HG03045 (cell line): ENCODE data around the gene BUB1.
"Not testable (repeated sequence)": the region's sequence is repeated elsewhere in the genome, so short reads cannot be mapped to it uniquely, and the experiment has no call there.

Experiments used
- ATAC-seq: cut with Tn5 transposase; IDR thresholded peaks from one replicate; pipeline ENCODE4 v1.9.1; 2021; ENCODE audit warnings: mild to moderate bottlenecking, moderate library complexity; ENCODE audit not compliant: unreplicated experiment

BUB1 gene

DNA sequence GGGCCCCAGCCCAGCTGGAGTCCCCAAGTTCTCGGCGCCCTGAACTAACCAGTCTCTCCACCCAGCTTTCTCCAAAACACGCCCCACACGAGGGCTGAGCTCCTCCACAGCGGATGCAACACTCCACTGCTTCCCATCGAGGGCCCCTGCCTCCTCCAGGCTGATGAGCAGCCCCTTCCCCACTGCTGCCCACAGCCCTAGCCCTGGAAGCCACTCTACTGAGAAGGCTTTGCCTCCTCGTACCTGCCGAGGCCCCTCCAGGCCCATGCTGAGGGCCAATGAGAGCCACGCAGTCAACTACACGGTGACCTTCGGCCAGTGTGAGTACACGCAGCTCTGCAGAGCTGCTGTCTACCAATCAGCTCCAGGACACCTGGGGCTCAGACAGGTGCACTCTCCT lies 72.8 kb downstream of the BUB1 start:
- not testable (repeated sequence) for ATAC-seq

DNA sequence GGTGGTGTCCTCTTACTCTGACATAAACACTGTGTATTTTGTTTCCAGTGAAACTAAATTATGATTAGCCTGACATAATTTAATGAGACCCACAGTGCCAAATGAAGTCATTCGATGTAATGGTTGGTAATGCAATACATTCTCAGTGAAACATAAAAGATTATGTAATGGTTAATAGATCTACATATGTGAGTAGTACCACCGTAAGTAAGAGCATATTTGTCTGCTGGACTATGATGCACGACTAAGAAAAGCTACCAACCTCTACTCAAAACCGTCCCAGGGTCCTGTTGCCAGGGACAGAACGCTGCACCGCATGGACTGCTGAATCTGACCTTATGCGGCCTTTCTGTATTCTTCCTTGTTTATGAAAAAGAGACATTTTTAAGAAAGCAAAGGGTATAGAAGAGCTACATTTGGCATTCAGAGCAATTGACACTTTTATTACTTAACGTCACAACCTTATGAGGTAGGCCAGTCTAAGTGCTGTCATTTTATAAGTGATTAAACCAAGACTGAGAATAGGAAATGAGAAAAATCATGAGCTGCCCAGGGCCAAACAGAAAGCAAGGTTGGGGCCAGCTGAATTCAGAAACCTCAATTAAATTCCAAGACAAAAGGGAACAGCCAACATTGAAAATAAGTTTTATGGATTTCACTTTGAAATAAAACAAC lies 73.8 kb downstream of the BUB1 start:
- not testable (repeated sequence) for ATAC-seq

DNA sequence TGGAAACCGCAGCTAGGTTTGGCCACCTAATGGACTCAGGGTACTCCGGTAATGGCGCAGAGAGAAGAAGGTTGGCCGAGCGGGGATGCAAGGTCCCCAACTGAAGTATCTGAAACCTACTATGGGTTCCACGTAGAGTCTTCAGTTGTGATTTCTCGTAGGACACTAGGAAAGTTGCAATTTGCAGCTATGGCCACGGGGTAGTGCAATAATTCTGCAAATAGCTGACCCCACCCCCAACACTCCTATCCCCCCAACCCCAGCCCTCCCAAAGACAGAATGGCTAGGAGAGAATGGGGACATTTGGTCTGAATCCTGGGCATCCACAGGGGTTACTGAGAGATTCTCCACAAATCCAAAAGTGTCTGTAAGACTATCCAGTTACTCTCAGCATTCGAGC lies 75.7 kb downstream of the BUB1 start:
- ATAC-seq: not testable (repeated sequence)

DNA sequence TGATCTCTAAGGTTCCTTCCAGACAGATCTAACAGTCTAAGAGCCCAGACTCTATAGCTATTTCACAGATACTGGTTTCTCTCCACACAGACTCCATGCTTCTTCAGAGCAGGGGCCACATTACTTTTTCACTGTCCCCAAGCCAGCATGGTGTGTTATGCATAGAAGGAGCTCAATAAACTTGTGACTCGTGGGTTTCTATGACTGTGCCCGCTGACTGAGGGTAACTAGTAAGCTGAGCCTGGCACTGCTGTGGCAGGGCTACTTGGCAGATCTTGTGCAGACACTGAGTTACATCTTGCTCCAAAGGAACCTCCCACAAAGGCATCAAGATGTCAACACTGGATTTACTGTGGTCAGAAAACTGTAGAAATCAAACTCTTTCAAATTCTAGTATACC lies 85.9 kb downstream of the BUB1 start:
- ATAC-seq: not testable (repeated sequence)

DNA sequence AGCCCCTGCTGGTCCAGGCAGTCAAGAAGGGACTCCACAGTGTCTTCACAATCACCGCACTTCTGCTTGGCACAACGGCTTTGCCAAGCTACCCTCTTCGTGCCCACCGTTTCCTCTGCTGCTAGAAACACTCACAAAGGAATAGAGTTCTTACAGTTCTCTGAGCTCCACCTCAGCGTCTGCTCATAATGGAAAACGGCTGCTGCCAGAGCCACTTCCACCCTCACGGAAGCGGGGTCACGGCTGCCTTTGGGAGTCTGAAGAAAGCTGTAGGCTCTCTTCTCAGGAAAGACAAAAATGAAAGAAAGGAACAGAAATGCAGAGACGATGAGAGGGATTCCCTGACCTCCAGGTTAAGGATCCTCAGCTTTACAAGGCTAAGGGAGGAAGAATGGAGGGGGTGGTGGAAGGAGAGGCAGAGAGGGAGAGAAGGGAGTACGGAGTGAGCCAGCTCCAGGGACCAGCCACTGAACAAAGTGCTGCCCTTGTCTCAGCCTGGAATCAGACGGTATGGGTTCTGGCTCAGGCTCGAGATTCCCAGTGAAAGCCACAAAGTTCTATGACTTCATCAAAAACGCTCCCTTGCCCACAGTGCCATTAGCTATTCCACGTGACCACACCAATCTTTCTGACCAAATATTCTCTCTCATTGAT lies 88.1 kb downstream of the BUB1 start:
- not testable (repeated sequence) for ATAC-seq

DNA sequence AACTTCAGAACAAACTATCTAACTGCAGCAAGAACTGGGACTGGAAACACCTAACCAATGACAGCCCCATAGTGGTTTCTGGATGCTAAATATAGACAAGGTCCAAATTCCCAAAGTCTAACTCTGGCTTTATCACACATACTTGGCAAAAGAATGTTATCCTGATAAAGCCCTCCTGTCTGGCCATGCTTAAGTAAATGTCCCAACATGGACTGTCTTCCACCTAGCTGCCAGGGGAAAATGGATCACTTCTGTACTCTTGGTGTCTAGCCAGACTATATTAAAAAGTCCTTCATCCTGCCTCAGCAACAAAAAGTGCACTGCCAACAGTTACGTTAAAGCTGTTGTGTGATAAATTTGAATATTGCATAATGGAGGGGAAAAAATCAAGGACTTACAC lies 89.3 kb downstream of the BUB1 start:
- ATAC-seq: not testable (repeated sequence)
